Loucy (cell line): Measurements from ENCODE around the gene BRICD5.

ENCODE experiments used
- H2AFZ ChIP-seq: fragments of 200-600 bp; sonication (generic); 2 replicates; pipeline ENCODE4 v1.6.0; 2016; ENCODE audit warnings: antibody characterized with exemption, mild to moderate bottlenecking, low read length, moderate library complexity
- H3F3A ChIP-seq: fragments of 200-600 bp; 2 replicates; pipeline ENCODE4 v1.6.0; 2016; ENCODE audit warnings: antibody characterized with exemption, low read depth, mild to moderate bottlenecking
- H3K27me3 ChIP-seq: fragments of 200-600 bp; sonication (generic); 2 replicates; pipeline ENCODE4 v1.6.1; 2014; ENCODE audit warnings: low read length, mild to moderate bottlenecking; ENCODE audit not compliant: insufficient read depth, poor library complexity, severe bottlenecking
- H3K36me3 ChIP-seq: fragments of 200-600 bp; sonication (generic); 2 replicates; pipeline ENCODE4 v1.6.1; 2016; ENCODE audit warnings: low read length; ENCODE audit not compliant: insufficient read depth
- H3K4me1 ChIP-seq: fragments of 200-600 bp; sonication (generic); 2 replicates; pipeline ENCODE4 v1.5.1; 2014; ENCODE audit warnings: low read length, mild to moderate bottlenecking; ENCODE audit not compliant: insufficient read depth, poor library complexity, severe bottlenecking
- H3K4me2 ChIP-seq: fragments of 200-600 bp; sonication (generic); 2 replicates; pipeline ENCODE4 v1.6.0; 2014; ENCODE audit warnings: antibody characterized with exemption, low read length, low read depth, mild to moderate bottlenecking; ENCODE audit not compliant: poor library complexity, severe bottlenecking
- H3K4me3 ChIP-seq: fragments of 200-600 bp; sonication (generic); 2 replicates; pipeline ENCODE4 v1.5.1; 2014; ENCODE audit warnings: low read length, mild to moderate bottlenecking, mixed read lengths; ENCODE audit not compliant: poor library complexity, severe bottlenecking
- H3K79me2 ChIP-seq: fragments of 200-600 bp; sonication (generic); 2 replicates; pipeline ENCODE4 v1.6.1; 2014; ENCODE audit warnings: low read length; ENCODE audit not compliant: insufficient read depth
- H3K9ac ChIP-seq: fragments of 200-600 bp; sonication (generic); 2 replicates; pipeline ENCODE4 v1.6.0; 2014; ENCODE audit warnings: mild to moderate bottlenecking, low read depth, low read length, moderate library complexity; ENCODE audit not compliant: poor library complexity, severe bottlenecking
- H3K9me2 ChIP-seq: fragments of 200-600 bp; sonication (generic); replicated peaks from 2 replicates; pipeline ENCODE4 v1.6.1; 2016; ENCODE audit warnings: low read depth, low read length, mixed read lengths
- H3K9me3 ChIP-seq: fragments of 200-600 bp; sonication (generic); 2 replicates; pipeline ENCODE4 v1.6.1; 2014; ENCODE audit warnings: mild to moderate bottlenecking, antibody characterized with exemption, low read length, low read depth; ENCODE audit not compliant: insufficient read depth
- H4K20me1 ChIP-seq: fragments of 200-600 bp; sonication (generic); 2 replicates; pipeline ENCODE4 v1.6.0; 2014; ENCODE audit warnings: antibody characterized with exemption, low read length, mild to moderate bottlenecking; ENCODE audit not compliant: insufficient read depth, poor library complexity, severe bottlenecking
- EZH2phosphoT487 ChIP-seq: fragments of 200-600 bp; IDR thresholded peaks from 2 replicates; pipeline ENCODE4 v1.6.1; 2018; ENCODE audit warnings: antibody characterized with exemption, mild to moderate bottlenecking, moderate library complexity, borderline replicate concordance
- TF ChIP-seq, protein P1 (sequence below): fragments of 200-600 bp; sonication (generic); conservative IDR thresholded peaks from 2 replicates; pipeline ENCODE4 v1.5.1; 2014; ENCODE audit warnings: mild to moderate bottlenecking, antibody characterized with exemption, low read length

Gene BRICD5

DNA sequence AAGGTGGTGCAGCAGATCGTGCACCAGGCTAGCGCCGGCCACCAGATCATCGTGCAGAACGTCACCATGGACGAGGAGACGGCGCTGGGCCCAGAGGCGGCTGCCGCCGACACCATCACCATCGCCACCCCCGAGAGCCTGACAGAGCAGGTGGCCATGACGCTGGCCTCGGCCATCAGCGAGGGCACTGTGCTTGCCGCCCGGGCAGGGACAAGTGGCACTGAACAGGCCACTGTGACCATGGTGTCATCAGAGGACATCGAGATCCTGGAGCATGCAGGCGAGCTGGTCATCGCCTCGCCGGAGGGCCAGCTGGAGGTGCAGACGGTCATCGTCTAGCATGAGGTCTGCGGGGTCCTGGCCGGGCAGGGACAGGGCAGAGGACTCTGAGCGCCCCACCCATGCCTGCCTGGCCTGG is 24.6 kb upstream of the BRICD5 start:
- Histone ChIP-seq H3K4me1 (no peaks in the 10 kb centered on the region), H2AFZ (no peak overlapping the region), H3K79me2 (no peaks in the 10 kb centered on the region), H3K4me2 (no peak overlapping the region), H3F3A (no peaks in the 10 kb centered on the region), H3K9ac (no peak overlapping the region), H3K27me3 (no peaks in the 10 kb centered on the region), H3K9me2 (no peaks in the 10 kb centered on the region), H3K4me3 (no peak overlapping the region), H3K36me3 (no peaks in the 10 kb centered on the region; the same call in 1 of the 2 replicates), H3K9me3 (no peaks in the 10 kb centered on the region), H4K20me1 (no peaks in the 10 kb centered on the region)
- TF ChIP-seq EZH2phosphoT487, result no peak
- TF ChIP-seq, protein P1, sequence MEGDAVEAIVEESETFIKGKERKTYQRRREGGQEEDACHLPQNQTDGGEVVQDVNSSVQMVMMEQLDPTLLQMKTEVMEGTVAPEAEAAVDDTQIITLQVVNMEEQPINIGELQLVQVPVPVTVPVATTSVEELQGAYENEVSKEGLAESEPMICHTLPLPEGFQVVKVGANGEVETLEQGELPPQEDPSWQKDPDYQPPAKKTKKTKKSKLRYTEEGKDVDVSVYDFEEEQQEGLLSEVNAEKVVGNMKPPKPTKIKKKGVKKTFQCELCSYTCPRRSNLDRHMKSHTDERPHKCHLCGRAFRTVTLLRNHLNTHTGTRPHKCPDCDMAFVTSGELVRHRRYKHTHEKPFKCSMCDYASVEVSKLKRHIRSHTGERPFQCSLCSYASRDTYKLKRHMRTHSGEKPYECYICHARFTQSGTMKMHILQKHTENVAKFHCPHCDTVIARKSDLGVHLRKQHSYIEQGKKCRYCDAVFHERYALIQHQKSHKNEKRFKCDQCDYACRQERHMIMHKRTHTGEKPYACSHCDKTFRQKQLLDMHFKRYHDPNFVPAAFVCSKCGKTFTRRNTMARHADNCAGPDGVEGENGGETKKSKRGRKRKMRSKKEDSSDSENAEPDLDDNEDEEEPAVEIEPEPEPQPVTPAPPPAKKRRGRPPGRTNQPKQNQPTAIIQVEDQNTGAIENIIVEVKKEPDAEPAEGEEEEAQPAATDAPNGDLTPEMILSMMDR, result no peak

DNA sequence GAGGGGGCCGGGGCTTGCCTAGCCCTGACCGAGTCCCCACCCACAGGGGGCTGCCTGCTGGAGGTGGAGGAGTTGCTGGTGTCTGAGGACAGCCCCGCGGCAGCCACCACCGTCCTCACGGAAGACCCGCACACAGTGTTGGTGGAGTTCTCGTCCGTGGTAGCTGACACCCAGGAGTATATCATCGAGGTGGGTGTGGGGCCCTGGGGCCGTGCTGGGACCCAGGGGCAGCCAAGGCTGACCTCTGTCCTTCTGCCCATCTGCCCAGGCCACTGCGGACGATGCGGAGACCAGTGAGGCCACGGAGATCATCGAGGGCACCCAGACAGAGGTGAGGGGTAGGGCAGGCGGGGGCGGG is 24.1 kb upstream of the BRICD5 start:
- TF ChIP-seq, protein P1, result no peak
- TF ChIP-seq EZH2phosphoT487, result no peak
- Histone ChIP-seq H3K9me3 (no peaks in the 10 kb centered on the region), H3K9me2 (no peaks in the 10 kb centered on the region), H3K27me3 (no peaks in the 10 kb centered on the region), H3K79me2 (no peaks in the 10 kb centered on the region), H3F3A (no peaks in the 10 kb centered on the region), H3K36me3 (no peaks in the 10 kb centered on the region; the same call in 1 of the 2 replicates), H3K9ac (no peak overlapping the region), H2AFZ (no peak overlapping the region), H4K20me1 (no peaks in the 10 kb centered on the region), H3K4me2 (no peak overlapping the region), H3K4me1 (no peaks in the 10 kb centered on the region), H3K4me3 (no peak overlapping the region)

DNA sequence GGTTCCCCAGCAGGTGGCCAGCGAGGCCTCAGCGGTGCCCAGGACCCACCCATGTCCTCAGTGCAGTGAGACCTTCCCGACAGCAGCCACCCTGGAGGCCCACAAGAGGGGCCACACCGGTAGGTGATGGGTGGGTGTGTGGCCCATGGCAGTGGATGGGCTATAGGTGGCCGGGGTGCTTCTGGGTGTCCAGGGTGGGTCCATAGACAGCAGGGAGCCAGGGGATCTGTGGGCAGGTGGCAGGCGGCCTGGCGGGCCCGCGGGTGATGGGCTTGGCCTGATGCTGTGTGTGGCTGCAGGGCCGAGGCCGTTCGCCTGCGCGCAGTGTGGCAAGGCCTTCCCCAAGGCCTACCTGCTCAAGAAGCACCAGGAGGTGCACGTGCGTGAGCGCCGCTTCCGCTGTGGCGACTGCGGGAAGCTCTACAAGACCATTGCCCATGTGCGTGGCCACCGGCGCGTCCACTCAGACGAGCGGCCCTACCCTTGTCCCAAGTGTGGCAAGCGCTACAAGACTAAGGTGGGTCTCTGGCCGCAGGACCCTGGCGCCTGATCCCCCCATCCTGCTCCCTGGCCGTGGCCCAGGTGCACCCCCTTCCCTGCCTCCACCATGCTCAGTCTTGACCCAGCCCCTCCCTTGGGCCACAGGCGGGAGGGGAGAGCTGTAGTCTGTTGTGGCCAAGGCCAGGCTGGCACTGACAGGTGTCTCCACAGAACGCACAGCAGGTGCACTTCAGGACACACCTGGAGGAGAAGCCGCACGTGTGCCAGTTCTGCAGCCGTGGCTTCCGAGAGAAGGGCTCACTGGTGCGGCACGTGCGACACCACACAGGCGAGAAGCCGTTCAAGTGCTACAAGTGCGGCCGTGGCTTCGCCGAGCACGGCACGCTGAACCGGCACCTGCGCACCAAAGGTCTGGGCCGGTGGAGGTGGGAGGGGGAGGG is 23.5 kb upstream of the BRICD5 start:
- Histone ChIP-seq H3K9me3 (no peaks in the 10 kb centered on the region), H3K9ac (no peak overlapping the region), H2AFZ (no peak overlapping the region), H3K4me2 (no peak overlapping the region), H3K4me3 (no peak overlapping the region), H3K9me2 (no peaks in the 10 kb centered on the region), H4K20me1 (no peaks in the 10 kb centered on the region), H3K36me3 (no peaks in the 10 kb centered on the region; the same call in 1 of the 2 replicates), H3K4me1 (no peaks in the 10 kb centered on the region), H3K27me3 (no peaks in the 10 kb centered on the region), H3K79me2 (no peaks in the 10 kb centered on the region), H3F3A (no peaks in the 10 kb centered on the region)
- TF ChIP-seq, protein P1, result no peak
- TF ChIP-seq EZH2phosphoT487, result no peak
